KMS-11 (cell line): ENCODE results near the gene RAB23.
"Not testable (repeated sequence)": the region's sequence is repeated elsewhere in the genome, so short reads cannot be mapped to it uniquely, and the experiment has no call there.

Source experiments
- H2AFZ ChIP-seq: fragments of 200-600 bp; sonication (generic); 2 replicates; pipeline ENCODE4 v1.6.1; 2016; ENCODE audit warnings: antibody characterized with exemption, mixed run types, low read depth
- H3K27ac ChIP-seq: fragments of 200-600 bp; sonication (generic); 2 replicates; pipeline ENCODE4 v1.6.1; 2016; ENCODE audit warnings: mild to moderate bottlenecking, mixed run types
- H3K27me3 ChIP-seq: fragments of 200-600 bp; sonication (generic); 2 replicates; pipeline ENCODE4 v1.6.1; 2017; ENCODE audit warnings: mild to moderate bottlenecking, low read depth, mixed run types, moderate library complexity; ENCODE audit not compliant: insufficient read depth
- H3K36me3 ChIP-seq: fragments of 200-600 bp; sonication (generic); 2 replicates; pipeline ENCODE4 v1.6.1; 2017; ENCODE audit warnings: mild to moderate bottlenecking, mixed run types; ENCODE audit not compliant: insufficient read depth
- H3K4me1 ChIP-seq: fragments of 200-600 bp; sonication (generic); 2 replicates; pipeline ENCODE4 v1.6.1; 2016; ENCODE audit warnings: mild to moderate bottlenecking, low read depth, mixed run types; ENCODE audit not compliant: poor library complexity, severe bottlenecking
- H3K4me2 ChIP-seq: fragments of 200-600 bp; sonication (generic); 2 replicates; pipeline ENCODE4 v1.7.0; 2016; ENCODE audit warnings: mild to moderate bottlenecking, mixed run types
- H3K4me3 ChIP-seq: fragments of 200-600 bp; sonication (generic); IDR thresholded peaks from 2 replicates; pipeline ENCODE4 v1.6.1; 2017; ENCODE audit warnings: low read depth, low read length, mixed read lengths; ENCODE audit not compliant: insufficient read depth
- H3K79me2 ChIP-seq: fragments of 200-600 bp; sonication (generic); 2 replicates; pipeline ENCODE4 v1.6.1; 2016; ENCODE audit warnings: low read depth, mixed run types; ENCODE audit not compliant: insufficient read depth
- H3K9ac ChIP-seq: fragments of 200-600 bp; sonication (generic); 2 replicates; pipeline ENCODE4 v1.6.1; 2016; ENCODE audit warnings: mild to moderate bottlenecking, mixed run types
- H4K20me1 ChIP-seq: fragments of 200-600 bp; sonication (generic); 2 replicates; pipeline ENCODE4 v1.6.1; 2016; ENCODE audit warnings: mild to moderate bottlenecking, mixed run types; ENCODE audit not compliant: insufficient read depth
- CTCF ChIP-seq: fragments of 200-600 bp; sonication (generic); conservative IDR thresholded peaks from 2 replicates; pipeline ENCODE4 v1.6.1; 2017; ENCODE audit warnings: low read depth, mild to moderate bottlenecking, antibody characterized with exemption, low read length, moderate library complexity, mixed read lengths

The RAB23 gene

GRCh38 chr6:57248311-57248895 lies 26.3 kb upstream of the RAB23 start:
- no peak overlapping the region for H3K9ac ChIP-seq
- no peaks in the 10 kb centered on the region for H3K4me1 ChIP-seq
- no peaks in the 10 kb centered on the region for H3K36me3 ChIP-seq
- no peak overlapping the region for H2AFZ ChIP-seq
- H3K79me2 ChIP-seq: no peaks in the 10 kb centered on the region
- no peak overlapping the region for H3K4me3 ChIP-seq
- no peaks in the 10 kb centered on the region for H3K27me3 ChIP-seq
- no peak for TF ChIP-seq CTCF
- H3K27ac ChIP-seq: no peak overlapping the region
- H4K20me1 ChIP-seq: no peaks in the 10 kb centered on the region
- H3K4me2 ChIP-seq: no peak overlapping the region

GRCh38 chr6:57247603-57248002 lies 25.5 kb upstream of the RAB23 start:
- no peak overlapping the region for H3K4me2 ChIP-seq
- H2AFZ ChIP-seq: no peak overlapping the region
- H3K36me3 ChIP-seq: no peaks in the 10 kb centered on the region
- no peak overlapping the region for H3K27ac ChIP-seq
- no peaks in the 10 kb centered on the region for H3K79me2 ChIP-seq
- TF ChIP-seq CTCF: no peak
- no peaks in the 10 kb centered on the region for H4K20me1 ChIP-seq
- H3K27me3 ChIP-seq: no peaks in the 10 kb centered on the region
- no peak overlapping the region for H3K4me3 ChIP-seq
- no peak overlapping the region for H3K9ac ChIP-seq
- no peaks in the 10 kb centered on the region for H3K4me1 ChIP-seq

GRCh38 chr6:57246307-57246706 lies 24.2 kb upstream of the RAB23 start:
- no peak for TF ChIP-seq CTCF
- Histone ChIP-seq H3K27me3 (no peaks in the 10 kb centered on the region), H3K9ac (no peak overlapping the region), H3K79me2 (no peaks in the 10 kb centered on the region), H4K20me1 (no peaks in the 10 kb centered on the region), H3K4me2 (no peak overlapping the region), H3K27ac (no peak overlapping the region), H2AFZ (no peak overlapping the region), H3K4me3 (no peak overlapping the region), H3K4me1 (no peaks in the 10 kb centered on the region), H3K36me3 (no peaks in the 10 kb centered on the region)

- no peak for TF ChIP-seq CTCF
- Histone ChIP-seq H3K4me2 (no peak overlapping the region), H3K4me3 (no peak overlapping the region), H2AFZ (no peak overlapping the region), H3K79me2 (no peaks in the 10 kb centered on the region), H4K20me1 (no peaks in the 10 kb centered on the region), H3K27ac (no peak overlapping the region), H3K9ac (no peak overlapping the region), H3K4me1 (no peaks in the 10 kb centered on the region), H3K27me3 (no peaks in the 10 kb centered on the region), H3K36me3 (no peaks in the 10 kb centered on the region)
These were observed 21.8 kb upstream of the RAB23 start for GRCh38 chr6:57243954-57244353.

- H3K79me2 ChIP-seq, H4K20me1 ChIP-seq, H3K4me1 ChIP-seq, H3K27ac ChIP-seq, H3K9ac ChIP-seq, H3K4me2 ChIP-seq, H3K4me3 ChIP-seq, H3K27me3 ChIP-seq, H2AFZ ChIP-seq, H3K36me3 ChIP-seq: not testable (repeated sequence)
These were observed 21.4 kb upstream of the RAB23 start for GRCh38 chr6:57243526-57243925.
